SHP77 (cell line): ENCODE results near the gene LARGE2.
"Not testable (repeated sequence)": the region's sequence is repeated elsewhere in the genome, so short reads cannot be mapped to it uniquely, and the experiment has no call there.

ENCODE experiments used
- DNase-seq, 2 experiments: peaks; one replicate each; lab custom pipeline; 2025; lab: John Stamatoyannopoulos, UW

LARGE2 gene

GRCh38 chr11:45895553-45896259 lies 26.8 kb upstream of the LARGE2 start:
- no peak for DNase-seq

GRCh38 chr11:45896422-45896984 lies 26.0 kb upstream of the LARGE2 start:
- DNase-seq: peak; percentile 90 to 95

- DNase-seq: peak; percentile 19 to 29
Observed at GRCh38 chr11:45897556-45897955, 24.9 kb upstream of the LARGE2 start.

- no peak for DNase-seq
Observed at GRCh38 chr11:45899086-45899447, 23.4 kb upstream of the LARGE2 start.

GRCh38 chr11:45899448-45900174 lies 22.8 kb upstream of the LARGE2 start:
- peak; percentile 95 for DNase-seq

GRCh38 chr11:45900175-45900800 lies 22.2 kb upstream of the LARGE2 start:
- DNase-seq: not testable (repeated sequence)

GRCh38 chr11:45900916-45901617 lies 21.4 kb upstream of the LARGE2 start:
- no peak for DNase-seq

GRCh38 chr11:45901626-45902025 lies 20.8 kb upstream of the LARGE2 start:
- DNase-seq: no peak

GRCh38 chr11:45902452-45903380 lies 19.7 kb upstream of the LARGE2 start:
- DNase-seq: no peak

- DNase-seq: no peak
Observed at GRCh38 chr11:45904309-45904915, 18.0 kb upstream of the LARGE2 start.

- no peak for DNase-seq
Observed at GRCh38 chr11:45905095-45905494, 17.4 kb upstream of the LARGE2 start.

GRCh38 chr11:45905576-45905975 lies 16.9 kb upstream of the LARGE2 start:
- not testable (repeated sequence) for DNase-seq

GRCh38 chr11:45906096-45906682 lies 16.3 kb upstream of the LARGE2 start:
- no peak for DNase-seq

GRCh38 chr11:45906965-45907611 lies 15.4 kb upstream of the LARGE2 start, which contains the start of gene FREY1:
Gene FREY1, minus strand, starts transcription at chr11:45907271. Its CDS starts 26 bp downstream, at chr11:45907245.
- no peak for DNase-seq

- no peak for DNase-seq
Observed at GRCh38 chr11:45907911-45908370, 14.5 kb upstream of the LARGE2 start.

- no peak for DNase-seq
Observed at GRCh38 chr11:45909594-45910475, 12.6 kb upstream of the LARGE2 start.

- no peak for DNase-seq
Observed at GRCh38 chr11:45910623-45911022, 11.8 kb upstream of the LARGE2 start.

- DNase-seq: no peak
Observed at GRCh38 chr11:45913514-45913913, 8.9 kb upstream of the LARGE2 start.
